PC-3 (cell line): Measurements from ENCODE around the gene FCER1A.

Experiments
- EZH2 ChIP-seq: fragments of 300-600 bp; sonication (generic); IDR thresholded peaks from one replicate; pipeline ENCODE4 v1.6.1; 2017; ENCODE audit warnings: antibody characterized with exemption, mild to moderate bottlenecking, low read length; ENCODE audit not compliant: unreplicated experiment
- EZH2phosphoT487 ChIP-seq: fragments of 300-600 bp; sonication (generic); IDR thresholded peaks from 2 replicates; pipeline ENCODE4 v1.6.1; 2018; ENCODE audit warnings: mild to moderate bottlenecking, antibody characterized with exemption, low read length, borderline replicate concordance
- TF ChIP-seq, protein P1 (sequence below): fragments of 300-600 bp; sonication (generic); conservative IDR thresholded peaks from 2 replicates; pipeline ENCODE4 v1.5.1; 2017; ENCODE audit warnings: antibody characterized with exemption, low read depth, mild to moderate bottlenecking, low read length

DNA sequence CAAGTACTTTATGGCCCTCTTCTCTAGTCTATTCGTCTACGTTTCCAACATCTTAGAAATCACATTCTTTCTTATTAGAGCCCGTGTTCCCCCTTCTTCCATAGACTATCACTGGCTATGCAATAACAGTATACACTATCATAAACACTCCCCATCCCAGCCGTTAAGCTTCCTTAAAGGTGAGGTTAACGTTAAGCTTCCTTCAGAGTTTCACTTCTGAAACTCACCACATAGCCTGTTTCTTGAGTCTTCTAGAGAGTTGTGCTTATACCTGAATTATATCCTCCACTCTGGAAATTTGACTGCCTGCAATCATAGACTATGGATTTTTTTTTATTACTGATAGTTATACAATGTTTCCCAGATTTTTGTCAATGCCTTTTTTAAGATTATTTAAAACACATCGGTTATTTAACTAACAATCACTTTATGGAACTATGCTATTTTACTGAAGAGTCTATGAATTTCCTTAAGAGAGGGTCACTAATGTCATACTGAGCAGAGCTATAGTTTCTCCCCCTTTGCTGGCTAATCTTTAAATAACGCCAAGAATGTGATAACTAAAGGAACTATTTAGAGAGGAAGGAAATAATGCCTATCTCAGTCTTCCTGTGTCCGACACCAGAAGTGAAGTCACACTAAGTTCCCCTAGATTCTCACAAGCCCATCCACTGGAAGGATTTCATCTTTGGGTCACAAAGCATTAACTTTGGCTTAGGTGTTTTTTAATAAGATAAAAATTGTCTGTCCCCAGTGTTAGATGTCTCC is 16.8 kb downstream of the FCER1A start:
- TF ChIP-seq, protein P1, sequence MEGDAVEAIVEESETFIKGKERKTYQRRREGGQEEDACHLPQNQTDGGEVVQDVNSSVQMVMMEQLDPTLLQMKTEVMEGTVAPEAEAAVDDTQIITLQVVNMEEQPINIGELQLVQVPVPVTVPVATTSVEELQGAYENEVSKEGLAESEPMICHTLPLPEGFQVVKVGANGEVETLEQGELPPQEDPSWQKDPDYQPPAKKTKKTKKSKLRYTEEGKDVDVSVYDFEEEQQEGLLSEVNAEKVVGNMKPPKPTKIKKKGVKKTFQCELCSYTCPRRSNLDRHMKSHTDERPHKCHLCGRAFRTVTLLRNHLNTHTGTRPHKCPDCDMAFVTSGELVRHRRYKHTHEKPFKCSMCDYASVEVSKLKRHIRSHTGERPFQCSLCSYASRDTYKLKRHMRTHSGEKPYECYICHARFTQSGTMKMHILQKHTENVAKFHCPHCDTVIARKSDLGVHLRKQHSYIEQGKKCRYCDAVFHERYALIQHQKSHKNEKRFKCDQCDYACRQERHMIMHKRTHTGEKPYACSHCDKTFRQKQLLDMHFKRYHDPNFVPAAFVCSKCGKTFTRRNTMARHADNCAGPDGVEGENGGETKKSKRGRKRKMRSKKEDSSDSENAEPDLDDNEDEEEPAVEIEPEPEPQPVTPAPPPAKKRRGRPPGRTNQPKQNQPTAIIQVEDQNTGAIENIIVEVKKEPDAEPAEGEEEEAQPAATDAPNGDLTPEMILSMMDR, result no peak
- TF ChIP-seq EZH2 (no peak), EZH2phosphoT487 (no peak)
